Central memory CD8-positive, alpha-beta T cell (primary cell): Measurements from ENCODE around the gene UBD.

Experiments
- ATAC-seq: fragments of 150-1000 bp; cut with Tn5 transposase; replicated peaks from 2 replicates; pipeline ENCODE4 v1.10.0; 2022; ENCODE audit warnings: mild to moderate bottlenecking, moderate FRiP score, moderate number of reproducible peaks; ENCODE audit not compliant: poor library complexity, severe bottlenecking; ENCODE audit errors: extremely low read depth
- DNase-seq, 2 donors: peaks; one replicate each; pipeline ENCODE4 v3.0.0; 2021; ENCODE audit warnings: low spot score in 2 of 2
- H3K27ac Mint-ChIP-seq: one replicate; pipeline ENCODE4 v1.8.0; 2022; ENCODE audit warnings: low read depth, mild to moderate bottlenecking, moderate library complexity, mixed read lengths
- H3K27me3 Mint-ChIP-seq: one replicate; pipeline ENCODE4 v1.8.0; 2022; ENCODE audit warnings: mixed read lengths
- H3K36me3 Mint-ChIP-seq: one replicate; pipeline ENCODE4 v1.8.0; 2022; ENCODE audit warnings: mild to moderate bottlenecking, moderate library complexity, mixed read lengths; ENCODE audit not compliant: insufficient read depth
- H3K4me1 Mint-ChIP-seq: one replicate; pipeline ENCODE4 v1.8.0; 2022; ENCODE audit warnings: mixed read lengths
- H3K4me3 Mint-ChIP-seq: one replicate; pipeline ENCODE4 v1.8.0; 2022; ENCODE audit warnings: mild to moderate bottlenecking, moderate library complexity, mixed read lengths
- H3K9me3 Mint-ChIP-seq: one replicate; pipeline ENCODE4 v1.8.0; 2022; ENCODE audit warnings: mixed read lengths

Gene UBD

GRCh38 chr6:29553268-29554057 lies 6.1 kb downstream of the UBD start:
- Mint-ChIP-seq H3K27ac (no peak overlapping the region), H3K4me3 (peak overlapping the region; percentile 64), H3K27me3 (peaks cover 81% of the 10 kb centered on the region), H3K36me3 (peaks cover 1% of the 10 kb centered on the region), H3K9me3 (no peaks in the 10 kb centered on the region), H3K4me1 (peaks cover 14% of the 10 kb centered on the region)
- ATAC-seq (peak; percentile 37), DNase-seq (no peak)

GRCh38 chr6:29552512-29553051 lies 7.0 kb downstream of the UBD start:
- Mint-ChIP-seq H3K9me3 (no peaks in the 10 kb centered on the region), H3K4me3 (peak overlapping the region; percentile 64), H3K4me1 (peaks cover 14% of the 10 kb centered on the region), H3K36me3 (peaks cover 1% of the 10 kb centered on the region), H3K27ac (no peak overlapping the region), H3K27me3 (peaks cover 81% of the 10 kb centered on the region)
- ATAC-seq (peak; percentile 76), DNase-seq (no peak)

- Mint-ChIP-seq H3K4me1 (no peaks in the 10 kb centered on the region), H3K36me3 (no peaks in the 10 kb centered on the region), H3K9me3 (no peaks in the 10 kb centered on the region), H3K4me3 (no peak overlapping the region), H3K27me3 (peaks cover 76% of the 10 kb centered on the region), H3K27ac (no peak overlapping the region)
- DNase-seq: no peak
- ATAC-seq: no peak
Measured at GRCh38 chr6:29547573-29547972, 12.0 kb downstream of the UBD start.

DNA sequence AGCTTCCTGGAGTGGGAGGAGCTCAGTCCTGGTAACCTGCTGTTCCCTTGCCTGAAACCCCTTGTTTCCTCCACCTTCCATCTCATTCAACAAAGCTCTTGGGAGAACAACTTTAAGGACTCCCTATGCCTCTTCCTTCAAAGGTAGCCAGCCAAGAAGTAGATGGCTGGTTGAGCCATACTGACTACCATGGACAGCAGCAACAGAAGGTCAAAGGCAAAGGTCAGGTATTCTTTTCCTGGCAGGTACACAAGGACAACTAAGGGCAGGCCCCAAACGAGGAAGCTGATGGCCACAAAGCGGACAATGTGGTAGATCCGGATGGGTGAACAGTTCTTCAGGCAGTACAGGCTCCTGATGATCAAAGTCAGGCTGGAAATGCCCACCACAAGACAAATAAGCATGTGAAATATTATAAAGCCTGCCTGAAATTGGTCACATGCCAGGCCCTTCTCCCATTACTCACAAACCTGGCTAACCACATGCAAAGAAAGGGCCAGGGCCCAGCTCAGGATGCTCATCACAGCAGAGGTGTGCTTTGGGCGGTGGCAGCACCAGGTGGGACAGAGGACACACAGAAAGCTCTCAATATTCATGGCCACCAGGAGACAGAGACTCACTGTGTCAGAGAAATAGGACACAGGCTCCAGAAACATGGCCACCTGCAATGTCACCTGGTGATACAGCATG lies 21.7 kb downstream of the UBD start:
- Mint-ChIP-seq H3K27ac (no peak overlapping the region), H3K4me3 (no peak overlapping the region), H3K9me3 (no peaks in the 10 kb centered on the region), H3K36me3 (no peaks in the 10 kb centered on the region), H3K27me3 (peaks cover 47% of the 10 kb centered on the region), H3K4me1 (no peaks in the 10 kb centered on the region)
- ATAC-seq (no peak), DNase-seq (no peak)

DNA sequence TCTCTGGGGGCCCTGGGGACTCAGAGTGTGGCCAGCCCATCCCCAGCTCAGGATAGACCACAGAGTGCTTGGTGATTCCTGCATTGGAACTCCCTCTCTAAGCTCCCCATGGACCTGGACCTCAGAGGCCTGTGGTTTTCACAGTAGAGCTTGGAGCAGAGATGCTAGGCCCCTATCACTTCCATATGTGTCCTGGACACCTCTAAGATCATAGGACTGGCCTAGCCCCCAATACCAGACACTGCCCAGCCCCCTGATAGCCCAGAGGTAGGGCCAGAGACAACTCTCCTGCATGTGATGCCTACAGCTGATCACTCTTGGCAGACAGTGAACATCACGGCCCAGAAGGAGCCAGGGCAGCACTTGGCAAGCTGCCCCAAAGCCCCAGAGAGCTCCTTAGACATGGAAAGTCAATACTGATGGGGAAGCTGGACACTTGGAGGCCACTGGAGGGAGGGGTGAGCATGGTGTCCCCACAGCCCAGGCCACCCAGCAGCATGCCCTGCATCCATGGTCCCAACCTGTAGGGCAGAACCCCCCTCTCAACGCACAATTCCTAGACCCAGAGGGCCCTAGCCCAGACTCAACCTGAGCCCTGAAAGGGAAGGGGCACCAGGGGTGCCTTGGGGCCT lies 27.1 kb downstream of the UBD start:
- no peak overlapping the region for H3K27ac Mint-ChIP-seq
- no peak overlapping the region for H3K4me3 Mint-ChIP-seq
- no peaks in the 10 kb centered on the region for H3K4me1 Mint-ChIP-seq
- DNase-seq (no peak), ATAC-seq (no peak)
- H3K36me3 Mint-ChIP-seq: no peaks in the 10 kb centered on the region
- peaks cover 32% of the 10 kb centered on the region for H3K27me3 Mint-ChIP-seq
- H3K9me3 Mint-ChIP-seq: no peaks in the 10 kb centered on the region

GRCh38 chr6:29531668-29532067 lies 27.9 kb downstream of the UBD start:
- H3K4me1 Mint-ChIP-seq: no peaks in the 10 kb centered on the region
- H3K9me3 Mint-ChIP-seq: no peaks in the 10 kb centered on the region
- ATAC-seq (no peak), DNase-seq (no peak)
- no peak overlapping the region for H3K4me3 Mint-ChIP-seq
- H3K27ac Mint-ChIP-seq: no peak overlapping the region
- peaks cover 32% of the 10 kb centered on the region for H3K27me3 Mint-ChIP-seq
- no peaks in the 10 kb centered on the region for H3K36me3 Mint-ChIP-seq

GRCh38 chr6:29530671-29531310 lies 28.7 kb downstream of the UBD start:
- Mint-ChIP-seq H3K9me3 (no peaks in the 10 kb centered on the region), H3K4me1 (no peaks in the 10 kb centered on the region), H3K27me3 (peaks cover 40% of the 10 kb centered on the region), H3K36me3 (no peaks in the 10 kb centered on the region), H3K4me3 (no peak overlapping the region), H3K27ac (no peak overlapping the region)
- no peak for ATAC-seq
- DNase-seq: no peak

DNA sequence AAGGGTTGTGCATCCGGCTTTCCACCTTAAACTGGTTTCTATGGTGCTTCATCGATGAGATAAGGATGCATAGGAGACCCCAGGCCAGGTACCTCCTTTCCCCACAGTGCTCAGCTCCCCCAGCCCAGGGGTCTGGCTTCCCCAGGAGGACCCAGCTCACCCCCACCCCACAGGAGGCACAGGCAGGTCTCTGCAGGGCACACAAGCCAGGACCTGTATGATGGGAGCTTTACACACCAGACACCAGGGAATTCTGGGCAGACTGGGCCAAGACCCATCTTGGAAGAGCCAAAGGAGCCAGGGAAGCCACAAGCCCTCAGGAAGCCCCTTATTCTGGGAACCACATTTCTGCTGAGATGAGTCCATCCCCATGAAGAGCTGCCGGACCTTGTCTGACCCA lies 29.6 kb downstream of the UBD start:
- ATAC-seq: no peak

GRCh38 chr6:29528988-29529560 lies 30.5 kb downstream of the UBD start:
- no peaks in the 10 kb centered on the region for H3K36me3 Mint-ChIP-seq
- DNase-seq: peak in 1 of 2 donors; percentile 8
- H3K4me3 Mint-ChIP-seq: no peak overlapping the region
- no peak overlapping the region for H3K27ac Mint-ChIP-seq
- H3K9me3 Mint-ChIP-seq: no peaks in the 10 kb centered on the region
- ATAC-seq: no peak
- peaks cover 50% of the 10 kb centered on the region for H3K27me3 Mint-ChIP-seq
- H3K4me1 Mint-ChIP-seq: no peaks in the 10 kb centered on the region

More for the DNA sequence above, 29.6 kb downstream of the UBD start:
- peak in 1 of 2 donors; percentile 5 for DNase-seq
- no peak overlapping the region for H3K4me3 Mint-ChIP-seq
- no peaks in the 10 kb centered on the region for H3K9me3 Mint-ChIP-seq
- no peaks in the 10 kb centered on the region for H3K4me1 Mint-ChIP-seq
- H3K27me3 Mint-ChIP-seq: peaks cover 48% of the 10 kb centered on the region
- H3K27ac Mint-ChIP-seq: no peak overlapping the region
- H3K36me3 Mint-ChIP-seq: no peaks in the 10 kb centered on the region

DNA sequence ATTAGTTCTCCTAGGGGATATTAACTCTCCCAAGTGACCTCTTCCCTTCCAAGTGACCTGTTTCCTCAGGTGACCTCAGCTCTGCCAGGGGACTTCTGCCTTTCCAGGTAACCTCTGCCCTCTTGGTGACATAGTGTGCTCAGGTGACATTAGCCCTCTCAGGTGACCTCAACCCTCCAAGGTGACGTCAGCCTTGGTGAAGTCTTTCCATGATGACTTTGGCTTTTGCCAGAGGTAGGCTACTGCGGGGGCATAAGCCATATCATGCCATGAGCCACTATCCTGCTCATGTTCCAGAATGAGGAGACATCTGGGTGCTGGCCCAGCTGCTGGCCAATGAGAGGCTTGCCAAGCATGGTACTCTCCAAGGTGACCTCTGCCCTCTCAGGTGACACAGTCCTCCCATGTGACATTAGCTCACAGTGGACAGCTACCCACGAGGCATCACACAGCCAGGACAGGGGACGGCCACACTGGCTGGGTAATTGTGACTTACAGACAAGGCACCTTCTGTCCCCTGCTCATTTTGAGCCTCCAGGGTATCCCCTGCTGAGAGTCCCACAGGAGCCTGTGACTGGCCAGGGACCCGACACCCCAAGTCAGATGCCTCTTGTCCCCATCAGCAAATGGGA lies 31.1 kb downstream of the UBD start:
- Mint-ChIP-seq H3K27me3 (peaks cover 55% of the 10 kb centered on the region), H3K9me3 (no peaks in the 10 kb centered on the region), H3K27ac (no peak overlapping the region), H3K4me3 (no peak overlapping the region), H3K4me1 (no peaks in the 10 kb centered on the region), H3K36me3 (no peaks in the 10 kb centered on the region)
- ATAC-seq (no peak), DNase-seq (peak in 1 of 2 donors; percentile 8)

DNA sequence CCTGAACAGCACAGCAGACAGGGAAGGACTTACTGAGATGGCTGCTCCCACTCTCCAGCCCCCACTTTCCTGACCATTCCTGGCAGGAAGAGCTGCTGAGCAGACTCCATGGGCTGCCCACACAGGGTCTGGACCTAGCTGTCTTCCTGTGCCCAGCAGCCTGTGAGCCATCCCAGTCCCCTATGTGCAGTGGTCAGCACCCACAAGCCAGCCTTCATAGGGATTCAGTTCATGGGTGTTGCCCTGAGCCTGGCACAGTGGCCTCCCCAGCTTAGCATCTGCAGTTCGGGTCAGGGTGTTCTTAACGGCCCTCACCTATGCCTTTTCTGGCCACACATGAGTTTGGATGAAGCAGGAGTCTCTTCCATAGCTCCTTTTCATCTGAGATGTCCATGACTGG lies 32.0 kb downstream of the UBD start:
- Mint-ChIP-seq H3K27me3 (peaks cover 64% of the 10 kb centered on the region), H3K4me3 (no peak overlapping the region), H3K9me3 (no peaks in the 10 kb centered on the region), H3K4me1 (no peaks in the 10 kb centered on the region), H3K27ac (no peak overlapping the region), H3K36me3 (no peaks in the 10 kb centered on the region)
- ATAC-seq: no peak
- DNase-seq: peak in 1 of 2 donors; percentile 9

DNA sequence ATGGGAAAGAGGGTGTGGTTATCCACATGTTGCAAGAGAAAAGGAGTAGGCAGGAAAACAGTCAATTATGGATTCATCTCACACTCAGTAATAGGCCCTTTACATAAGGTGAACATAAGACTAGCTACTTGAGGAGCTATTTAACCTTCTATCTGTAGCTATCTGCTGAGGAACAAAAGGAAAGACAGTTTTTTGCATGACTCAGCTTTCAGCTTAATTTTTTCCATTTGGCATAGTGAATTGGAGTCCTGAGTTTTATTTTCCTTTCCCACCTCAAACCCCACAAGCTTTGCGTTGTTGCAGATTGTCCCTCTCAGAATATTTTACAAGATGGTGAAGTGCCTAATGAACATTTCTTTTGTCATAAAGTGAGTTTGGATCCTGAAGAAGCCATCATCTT lies 32.4 kb downstream of the UBD start:
- Mint-ChIP-seq H3K9me3 (no peaks in the 10 kb centered on the region), H3K27ac (no peak overlapping the region), H3K36me3 (no peaks in the 10 kb centered on the region), H3K27me3 (peaks cover 66% of the 10 kb centered on the region), H3K4me1 (no peaks in the 10 kb centered on the region), H3K4me3 (no peak overlapping the region)
- ATAC-seq (no peak), DNase-seq (no peak)
